OCI-M1 (cell line): ENCODE data around the gene PGA3.
"Not testable (repeated sequence)": the region's sequence is repeated elsewhere in the genome, so short reads cannot be mapped to it uniquely, and the experiment has no call there.

Experiments used
- DNase-seq: peaks from one replicate; lab custom pipeline; 2025; lab: John Stamatoyannopoulos, UW

PGA3 gene

GRCh38 chr11:61210629-61211028, 7.3 kb downstream of the PGA3 start:
- not testable (repeated sequence) for DNase-seq

- not testable (repeated sequence) for DNase-seq
Measured at GRCh38 chr11:61211327-61211952, 8.1 kb downstream of the PGA3 start.

GRCh38 chr11:61212202-61212601, 8.9 kb downstream of the PGA3 start:
- DNase-seq, result not testable (repeated sequence)

- DNase-seq, result not testable (repeated sequence)
Measured at GRCh38 chr11:61213711-61214324, 10.5 kb downstream of the PGA3 start.

- not testable (repeated sequence) for DNase-seq
Measured at GRCh38 chr11:61218306-61218705, 15.0 kb downstream of the PGA3 start.

- not testable (repeated sequence) for DNase-seq
Measured at GRCh38 chr11:61219016-61219415, 15.7 kb downstream of the PGA3 start.

- not testable (repeated sequence) for DNase-seq
Measured at GRCh38 chr11:61222047-61222446, 18.7 kb downstream of the PGA3 start, which contains the start of gene PGA4. Gene PGA4 (plus strand): TSS chr11:61222347. CDS start chr11:61222401, 54 bp downstream.

- not testable (repeated sequence) for DNase-seq
Measured at GRCh38 chr11:61222692-61223091, 19.4 kb downstream of the PGA3 start.

- not testable (repeated sequence) for DNase-seq
Measured at GRCh38 chr11:61226457-61227137, 23.3 kb downstream of the PGA3 start.

- DNase-seq, result not testable (repeated sequence)
Measured at GRCh38 chr11:61229458-61229857, 26.1 kb downstream of the PGA3 start.

- not testable (repeated sequence) for DNase-seq
Measured at GRCh38 chr11:61231033-61231432, 27.7 kb downstream of the PGA3 start.

GRCh38 chr11:61231585-61231984, 28.3 kb downstream of the PGA3 start:
- DNase-seq, result not testable (repeated sequence)

GRCh38 chr11:61232548-61233145, 29.3 kb downstream of the PGA3 start:
- DNase-seq, result not testable (repeated sequence)

- DNase-seq, result not testable (repeated sequence)
Measured at GRCh38 chr11:61237130-61237529, 33.8 kb downstream of the PGA3 start.

- DNase-seq, result not testable (repeated sequence)
Measured at GRCh38 chr11:61240288-61240687, 37.0 kb downstream of the PGA3 start.

GRCh38 chr11:61240875-61241274, 37.6 kb downstream of the PGA3 start, which contains the start of gene PGA5:
Gene PGA5 (plus strand): TSS chr11:61241175. CDS start chr11:61241227, 52 bp downstream.
- DNase-seq, result not testable (repeated sequence)

- DNase-seq, result not testable (repeated sequence)
Measured at GRCh38 chr11:61241526-61241925, 38.2 kb downstream of the PGA3 start.

GRCh38 chr11:61245284-61245964, 42.1 kb downstream of the PGA3 start:
- DNase-seq, result not testable (repeated sequence)

- DNase-seq, result not testable (repeated sequence)
Measured at GRCh38 chr11:61248071-61248470, 44.8 kb downstream of the PGA3 start.

GRCh38 chr11:61249201-61249600, 45.9 kb downstream of the PGA3 start:
- not testable (repeated sequence) for DNase-seq
